ENCODE measurements around the gene CSMD2. TPM values are rescaled to one million over a fixed set of nuclear protein-coding genes. Genes with fewer than 3 reads are reported as not detected.

CSMD2 gene
- total RNA-seq, 2 experiments from 2014 or later = not detected

DNA sequence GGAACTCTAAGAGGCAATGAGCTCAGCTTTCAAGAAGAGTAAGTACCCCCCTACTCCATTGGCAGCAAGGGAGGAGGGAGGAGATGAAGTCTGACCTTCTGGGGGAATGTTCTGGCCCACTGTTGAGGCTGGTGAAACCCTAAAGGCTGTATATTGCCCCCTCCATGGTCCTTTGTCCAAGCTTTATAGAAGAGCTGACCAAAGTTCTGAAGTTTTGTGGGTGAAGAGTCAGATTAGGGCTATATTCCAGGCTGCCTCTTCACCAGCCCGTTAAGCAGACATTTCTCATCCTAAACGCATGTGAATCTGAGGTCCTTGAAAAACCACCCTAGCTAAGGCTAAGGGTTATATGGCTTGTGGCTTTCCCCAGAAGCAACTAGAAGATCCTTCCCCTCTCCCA, 13.0 kb upstream of the CSMD2 start:
- TF ChIP-seq, protein P1, sequence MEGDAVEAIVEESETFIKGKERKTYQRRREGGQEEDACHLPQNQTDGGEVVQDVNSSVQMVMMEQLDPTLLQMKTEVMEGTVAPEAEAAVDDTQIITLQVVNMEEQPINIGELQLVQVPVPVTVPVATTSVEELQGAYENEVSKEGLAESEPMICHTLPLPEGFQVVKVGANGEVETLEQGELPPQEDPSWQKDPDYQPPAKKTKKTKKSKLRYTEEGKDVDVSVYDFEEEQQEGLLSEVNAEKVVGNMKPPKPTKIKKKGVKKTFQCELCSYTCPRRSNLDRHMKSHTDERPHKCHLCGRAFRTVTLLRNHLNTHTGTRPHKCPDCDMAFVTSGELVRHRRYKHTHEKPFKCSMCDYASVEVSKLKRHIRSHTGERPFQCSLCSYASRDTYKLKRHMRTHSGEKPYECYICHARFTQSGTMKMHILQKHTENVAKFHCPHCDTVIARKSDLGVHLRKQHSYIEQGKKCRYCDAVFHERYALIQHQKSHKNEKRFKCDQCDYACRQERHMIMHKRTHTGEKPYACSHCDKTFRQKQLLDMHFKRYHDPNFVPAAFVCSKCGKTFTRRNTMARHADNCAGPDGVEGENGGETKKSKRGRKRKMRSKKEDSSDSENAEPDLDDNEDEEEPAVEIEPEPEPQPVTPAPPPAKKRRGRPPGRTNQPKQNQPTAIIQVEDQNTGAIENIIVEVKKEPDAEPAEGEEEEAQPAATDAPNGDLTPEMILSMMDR (IDR thresholded peaks at IDR 0.05) = no peak
- intact Hi-C loops (cut with micrococcal nuclease) = no loop called here
- H3K27ac Mint-ChIP-seq = no peak overlapping the region
- ChIA-PET CTCF (no interaction called here), POLR2A (no interaction called here)
- DNase-seq (no peak), ATAC-seq (no peak)
- H3K27me3 Mint-ChIP-seq = peaks cover 42% of the 10 kb centered on the region
- H3K36me3 Mint-ChIP-seq (ENCODE audit: low read depth) = no peaks in the 10 kb centered on the region
- no peak overlapping the region for H3K4me3 Mint-ChIP-seq
- no peaks in the 10 kb centered on the region for H3K4me1 Mint-ChIP-seq (ENCODE audit: low read depth)
- no peaks in the 10 kb centered on the region for H3K9me3 Mint-ChIP-seq

DNA sequence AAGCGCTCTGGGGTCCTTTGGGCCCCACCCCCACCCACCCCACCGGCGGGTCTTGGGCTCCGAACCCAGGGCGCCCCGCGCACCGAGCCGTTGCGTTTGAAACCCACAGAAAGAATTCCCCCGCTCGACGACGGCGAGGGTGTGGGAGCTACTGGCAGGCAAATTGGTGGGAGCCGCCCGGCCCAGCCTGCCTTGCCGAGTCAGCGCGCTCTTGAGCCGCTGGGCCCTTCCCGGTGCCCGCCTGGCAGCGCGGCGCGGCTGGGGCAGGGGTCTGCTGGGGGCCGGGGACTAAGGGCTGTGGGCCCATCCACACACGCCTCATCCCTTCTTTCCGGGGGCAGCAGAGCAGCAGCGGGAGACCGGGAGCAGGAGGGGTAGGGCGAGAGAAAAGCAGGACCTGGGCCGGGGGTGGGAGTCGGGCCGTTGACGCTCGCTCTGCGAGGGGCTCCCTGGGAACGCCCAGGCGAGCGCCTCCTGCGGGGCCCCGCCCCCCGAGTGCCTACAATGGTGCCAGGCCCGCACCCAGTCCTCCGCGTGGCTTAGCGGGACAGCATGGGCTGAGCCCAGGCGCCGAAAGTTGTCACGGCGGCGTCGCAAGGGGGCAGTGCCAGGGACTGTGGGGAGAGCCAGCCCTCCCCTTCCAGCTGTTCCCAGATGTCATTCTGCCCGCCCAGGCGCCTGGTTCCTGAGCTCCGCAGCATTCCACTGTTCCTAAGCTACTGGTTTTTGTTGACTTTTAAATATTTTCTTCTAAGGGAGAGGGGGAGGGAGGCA, 12.0 kb upstream of the CSMD2 start, which contains the start of gene C1orf94:
Gene C1orf94, plus strand, starts transcription at position 78 of the 774 bp plus-strand sequence. CDS start 883 bp downstream, outside the sequence.
- TF ChIP-seq, protein P1 (IDR thresholded peaks at IDR 0.05) = no peak
- intact Hi-C loops (cut with micrococcal nuclease) = no loop called here
- no peak within 1 kb of the TSS for H3K27ac Mint-ChIP-seq
- POLR2A ChIA-PET = no interaction called here
- peaks cover 37% of the 10 kb centered on the region for H3K27me3 Mint-ChIP-seq
- CTCF ChIA-PET = no interaction called here
- no peak for ATAC-seq
- H3K9me3 Mint-ChIP-seq = no peaks in the 10 kb centered on the region
- no peaks in the 10 kb centered on the region for H3K36me3 Mint-ChIP-seq (ENCODE audit: low read depth)
- no peak for DNase-seq
- no peak within 1 kb of the TSS for H3K4me3 Mint-ChIP-seq
- no peaks in the 10 kb centered on the region for H3K4me1 Mint-ChIP-seq (ENCODE audit: low read depth)

DNA sequence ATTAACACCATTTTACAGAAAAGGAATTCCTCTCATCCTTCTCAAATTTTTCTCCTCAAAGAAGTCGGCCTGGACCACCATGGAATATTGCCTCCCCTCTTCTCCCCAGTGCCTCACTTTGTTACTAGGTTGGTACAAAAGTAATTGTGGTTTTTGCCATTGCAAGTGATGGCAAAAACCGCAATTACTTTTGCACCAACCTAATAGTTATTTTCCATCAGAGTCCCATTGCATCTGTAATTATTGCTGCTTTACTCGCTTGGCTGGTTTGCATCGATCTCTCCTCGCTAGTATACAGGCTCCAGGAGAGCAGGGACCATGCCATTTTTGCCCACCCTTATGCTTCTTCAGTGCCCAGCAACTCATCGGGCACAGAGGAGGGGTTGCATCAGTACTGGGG, 10.7 kb upstream of the CSMD2 start:
- Mint-ChIP-seq H3K27me3 (peaks cover 42% of the 10 kb centered on the region), H3K9me3 (no peaks in the 10 kb centered on the region), H3K4me3 (no peak overlapping the region), H3K4me1 (ENCODE audit: low read depth) (no peaks in the 10 kb centered on the region), H3K36me3 (ENCODE audit: low read depth) (no peaks in the 10 kb centered on the region), H3K27ac (no peak overlapping the region)
- TF ChIP-seq, protein P1 (IDR thresholded peaks at IDR 0.05) = no peak
- CTCF ChIA-PET = interaction anchor here (1.0 kb wide), 1 partner anchor 15 kb away, joined by 3 read pairs; no protein-coding TSS in a partner anchor
- no peak for DNase-seq
- intact Hi-C loops (cut with micrococcal nuclease) = no loop called here
- POLR2A ChIA-PET = no interaction called here
- no peak for ATAC-seq

DNA sequence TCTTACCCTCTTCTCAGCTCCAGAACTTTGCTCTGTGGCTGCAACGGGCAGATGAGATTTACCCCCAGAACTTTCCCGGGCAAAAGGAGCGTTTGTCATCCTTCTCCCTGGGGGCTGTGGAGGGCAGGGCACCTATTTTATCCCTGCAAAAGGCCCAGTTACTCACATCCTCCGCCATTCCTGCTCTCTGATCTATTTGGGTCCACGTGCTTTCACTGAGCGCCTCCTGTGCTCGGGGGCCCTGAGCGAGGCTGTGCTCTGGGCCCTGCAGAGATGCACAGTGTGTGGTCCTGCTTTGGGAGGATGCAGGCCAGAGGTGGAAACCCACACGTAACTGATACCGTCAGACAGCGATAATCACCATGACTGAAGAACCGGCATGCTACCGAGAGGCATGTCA, 2.4 kb upstream of the CSMD2 start:
- ATAC-seq (no peak), DNase-seq (no peak)
- Mint-ChIP-seq H3K4me3 (no peak overlapping the region), H3K4me1 (ENCODE audit: low read depth) (peaks cover 8% of the 10 kb centered on the region), H3K36me3 (ENCODE audit: low read depth) (no peaks in the 10 kb centered on the region), H3K9me3 (no peaks in the 10 kb centered on the region), H3K27me3 (peaks cover 55% of the 10 kb centered on the region), H3K27ac (no peak overlapping the region)
- ChIA-PET POLR2A (no interaction called here), CTCF (no interaction called here)
- TF ChIP-seq, protein P1 (IDR thresholded peaks at IDR 0.05) = no peak
- intact Hi-C loops (cut with micrococcal nuclease) = no loop called here

DNA sequence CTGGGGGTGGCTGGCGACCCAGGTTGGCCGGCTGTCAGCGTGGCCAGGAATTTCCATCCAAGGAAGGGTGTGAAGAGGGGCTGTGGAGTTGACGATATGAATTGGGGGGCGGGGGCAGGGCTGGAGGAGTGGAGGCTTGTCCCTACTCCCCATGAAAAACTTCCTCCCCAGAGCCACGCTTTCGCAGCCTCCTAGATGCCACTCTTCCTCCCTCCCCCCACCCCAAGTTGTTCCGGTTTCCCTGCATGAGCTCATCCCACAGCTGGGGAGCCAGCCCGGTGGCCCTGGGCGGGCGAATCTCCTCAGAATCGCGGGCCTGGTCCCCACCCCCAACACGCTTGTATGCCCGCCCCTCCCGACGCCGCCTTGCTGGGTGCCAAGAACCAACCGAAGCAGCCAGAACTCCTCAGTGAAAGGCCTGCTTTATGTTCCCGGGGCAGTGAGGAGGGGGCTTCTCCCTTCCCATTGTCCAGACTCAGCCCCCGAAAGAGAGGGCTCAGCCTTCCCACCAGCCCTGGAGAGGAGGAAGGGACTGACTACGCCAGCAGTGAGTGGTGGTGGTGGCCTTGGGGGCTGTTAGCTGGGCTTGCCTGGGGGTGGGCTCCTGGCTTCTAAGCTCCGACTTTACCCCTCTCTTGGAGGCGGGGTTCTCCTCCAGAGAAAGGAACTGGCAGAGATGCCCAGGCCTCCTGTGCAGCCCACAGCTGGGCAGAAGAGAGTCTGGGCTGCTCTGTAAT, 1.8 kb upstream of the CSMD2 start:
- TF ChIP-seq, protein P1 (IDR thresholded peaks at IDR 0.05) = no peak
- Mint-ChIP-seq H3K36me3 (ENCODE audit: low read depth) (no peaks in the 10 kb centered on the region), H3K9me3 (no peaks in the 10 kb centered on the region), H3K27ac (no peak overlapping the region), H3K4me3 (no peak overlapping the region), H3K27me3 (peaks cover 57% of the 10 kb centered on the region), H3K4me1 (ENCODE audit: low read depth) (peaks cover 8% of the 10 kb centered on the region)
- ChIA-PET CTCF (no interaction called here), POLR2A (no interaction called here)
- no peak for DNase-seq
- ATAC-seq = no peak
- intact Hi-C loops (cut with micrococcal nuclease) = no loop called here
